Heart left ventricle (tissue), 13 donors: Measurements from ENCODE around the gene AMBP.

Experiments used
- POLR2A ChIP-seq, 2 donors: fragments of 450-650 bp; IDR thresholded peaks; one replicate each; pipeline ENCODE4 v1.6.1; 2017; ENCODE audit warnings: antibody characterized with exemption in 2 of 2, mild to moderate bottlenecking in 2 of 2, moderate library complexity in 2 of 2
- TF ChIP-seq, protein P1 (sequence below), 12 donors: fragments of 200-600 bp; sonication (generic) in 4 of 12; IDR thresholded peaks; one replicate each; pipeline versions ENCODE4 v1.5.0 to v1.8.0; 2018 to 2022; ENCODE audit warnings: antibody characterized with exemption in 12 of 12, mild to moderate bottlenecking in 5 of 12
- donor health status: ischemic (EF 13 %, LVEDD 7.1; RV severe dilation, severe dysfunction).
- donor health status: DM: no; HTN: yes; CAD: no.
- donor health status: DM: no; HTN: no; CAD: no.
- donor health status: ischemic (EF 25% LVEDD 6.9; RV normal size, moderate dysfunction).
- donor health status: ischemic (EF 25% LVEDD 5.7; RV mildly dilated, moderate dysfunction).
- donor health status: ischemic (EF 35%, LVEDD 5.7; RV mildly dilated, moderate dysfunction).
- donor health status: nonischemic (EF 11% LVEDD 7.7; RV severe dilation, severe dysfunction).
- donor health status: DM: yes; HTN: yes; CAD: no.
- donor health status: PGD.
- donor health status: ischemic (EF 29% LVEDD 5.4; RV normal size, mild dysfunction).
- donor health status: nonischemic (EF 23%, LVEDD 6.1; RV moderate dilation, normal function).

DNA sequence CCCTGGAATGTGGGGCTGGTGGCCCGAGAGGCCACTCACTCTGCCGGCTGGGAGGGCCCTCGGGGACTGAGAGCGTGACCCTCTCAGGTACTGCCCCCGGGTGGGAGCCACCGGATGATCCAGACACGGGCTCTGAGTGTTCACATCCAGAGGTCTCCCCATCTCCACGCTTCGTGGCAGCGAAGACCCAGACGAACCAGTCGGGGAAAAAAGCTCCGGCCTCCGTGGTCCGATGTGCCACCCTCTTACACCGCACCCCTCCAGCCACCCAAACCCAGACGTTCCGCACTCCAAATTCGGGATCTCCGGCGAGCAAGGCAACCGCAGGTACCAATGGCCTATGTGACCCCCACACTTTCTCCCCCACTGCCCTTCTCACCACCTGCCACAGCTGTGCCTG lies 49.5 kb downstream of the AMBP start:
- TF ChIP-seq, protein P1, sequence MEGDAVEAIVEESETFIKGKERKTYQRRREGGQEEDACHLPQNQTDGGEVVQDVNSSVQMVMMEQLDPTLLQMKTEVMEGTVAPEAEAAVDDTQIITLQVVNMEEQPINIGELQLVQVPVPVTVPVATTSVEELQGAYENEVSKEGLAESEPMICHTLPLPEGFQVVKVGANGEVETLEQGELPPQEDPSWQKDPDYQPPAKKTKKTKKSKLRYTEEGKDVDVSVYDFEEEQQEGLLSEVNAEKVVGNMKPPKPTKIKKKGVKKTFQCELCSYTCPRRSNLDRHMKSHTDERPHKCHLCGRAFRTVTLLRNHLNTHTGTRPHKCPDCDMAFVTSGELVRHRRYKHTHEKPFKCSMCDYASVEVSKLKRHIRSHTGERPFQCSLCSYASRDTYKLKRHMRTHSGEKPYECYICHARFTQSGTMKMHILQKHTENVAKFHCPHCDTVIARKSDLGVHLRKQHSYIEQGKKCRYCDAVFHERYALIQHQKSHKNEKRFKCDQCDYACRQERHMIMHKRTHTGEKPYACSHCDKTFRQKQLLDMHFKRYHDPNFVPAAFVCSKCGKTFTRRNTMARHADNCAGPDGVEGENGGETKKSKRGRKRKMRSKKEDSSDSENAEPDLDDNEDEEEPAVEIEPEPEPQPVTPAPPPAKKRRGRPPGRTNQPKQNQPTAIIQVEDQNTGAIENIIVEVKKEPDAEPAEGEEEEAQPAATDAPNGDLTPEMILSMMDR (IDR thresholded peaks at IDR 0.05): no peak
- no peak for TF ChIP-seq POLR2A (IDR thresholded peaks at IDR 0.05)
